K562 treated with DMSO at 1 percent for 24 hours (cell line): ENCODE measurements around the gene TCF15. TPM values are rescaled to one million over a fixed set of nuclear protein-coding genes. Genes with fewer than 3 reads are reported as not detected.

Experiments
- total RNA-seq: library from RNA; unstranded; fragments of 300-600 nt; gene quantifications from 2 replicates; pipeline ENCODE4 v1.2.3, GENCODE V29; 2022; ENCODE audit warnings: low read depth; ENCODE audit not compliant: insufficient read depth

Gene TCF15, protein sequence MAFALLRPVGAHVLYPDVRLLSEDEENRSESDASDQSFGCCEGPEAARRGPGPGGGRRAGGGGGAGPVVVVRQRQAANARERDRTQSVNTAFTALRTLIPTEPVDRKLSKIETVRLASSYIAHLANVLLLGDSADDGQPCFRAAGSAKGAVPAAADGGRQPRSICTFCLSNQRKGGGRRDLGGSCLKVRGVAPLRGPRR
- total RNA-seq, result 7.1 and 8.0 TPM in 2 replicates

DNA sequence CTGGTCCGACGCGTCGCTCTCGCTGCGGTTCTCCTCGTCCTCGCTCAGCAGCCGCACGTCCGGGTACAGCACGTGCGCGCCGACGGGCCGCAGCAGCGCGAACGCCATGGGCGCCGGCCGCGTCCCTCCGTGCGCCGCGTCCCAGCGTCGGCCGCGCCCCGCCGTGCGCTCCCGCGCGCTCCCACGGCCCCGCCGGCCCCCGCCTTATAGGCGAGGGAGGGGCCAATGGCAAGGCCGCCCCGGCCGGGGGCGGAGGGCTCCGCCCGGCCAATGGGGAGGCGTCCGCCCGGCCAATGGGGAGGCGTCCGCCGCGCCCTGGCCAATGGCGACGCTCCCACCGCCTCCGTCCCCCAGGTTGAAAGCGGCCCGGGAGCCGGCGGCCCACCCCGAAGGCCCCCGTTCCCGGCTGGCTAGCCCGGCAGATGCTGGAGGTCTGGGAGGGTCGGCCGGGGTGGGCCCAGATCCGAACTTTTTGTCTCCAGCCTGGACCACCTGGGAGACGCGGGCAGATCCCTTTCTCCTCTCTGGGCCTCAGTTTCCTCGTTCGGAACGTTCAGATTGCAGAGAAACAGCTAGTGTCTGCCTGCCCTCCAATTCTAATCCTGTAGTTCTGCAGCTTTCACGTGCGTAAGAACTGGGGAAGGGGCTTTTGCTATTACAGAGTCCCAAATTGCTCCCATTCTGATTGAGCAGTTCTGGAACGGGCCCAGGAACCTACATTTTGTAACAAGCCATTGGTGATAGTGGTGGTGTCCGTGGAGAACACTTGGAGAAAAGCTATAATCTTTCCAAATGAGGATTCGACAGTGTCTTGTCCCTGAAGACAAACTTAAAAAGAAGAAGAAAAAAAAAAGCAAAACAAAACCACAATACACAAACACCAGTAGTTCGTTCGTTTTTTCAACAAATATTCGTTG is at the start of gene TCF15:
Gene TCF15 (minus strand): TSS at position 180 of the 917 bp plus-strand sequence. CDS start 72 bp downstream, at position 108.

DNA sequence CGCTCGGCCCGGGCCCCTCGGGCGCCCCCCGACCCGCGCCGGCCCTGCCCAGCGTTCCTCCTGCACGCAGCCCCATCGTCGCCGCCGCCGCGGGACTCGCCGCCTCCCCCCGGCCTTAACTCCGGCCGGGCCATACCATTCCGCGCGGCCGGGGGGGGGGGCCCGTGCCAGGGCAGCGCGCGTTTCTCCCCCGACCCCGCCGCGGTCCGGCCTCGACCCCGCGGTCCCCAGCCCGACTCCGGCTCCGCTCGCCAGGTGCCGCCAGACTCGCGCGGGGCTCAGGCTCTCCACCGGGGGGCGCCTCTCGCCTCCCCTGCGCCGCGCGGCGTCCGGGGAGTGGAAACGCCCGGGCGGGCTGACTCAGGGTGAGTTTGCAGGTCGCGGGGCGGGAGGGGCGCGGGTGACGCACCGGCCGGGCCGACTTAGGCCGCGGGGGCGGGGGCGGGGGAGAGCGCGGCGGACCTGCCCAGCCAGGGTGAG is 43.0 kb upstream of the TCF15 start, which contains the start of gene SRXN1:
Gene SRXN1 (minus strand): TSS at position 91 of the 480 bp plus-strand sequence. CDS start 15 bp downstream, at position 76.

Other genes with a start within 250 kb of the TCF15 start
- 306 and 374 TPM in 2 replicates for gene TRIB3, start 229.5 kb downstream of the TCF15 start, total RNA-seq
- 133 and 157 TPM in 2 replicates for gene RBCK1, start 202.0 kb downstream of the TCF15 start, total RNA-seq
- 22.1 and 27.5 TPM in 2 replicates for gene TBC1D20, start 147.8 kb downstream of the TCF15 start, total RNA-seq
- 51.2 and 55.2 TPM in 2 replicates for gene CSNK2A1, start 66.5 kb downstream of the TCF15 start, total RNA-seq
- gene SRXN1, start 42.9 kb upstream of the TCF15 start, total RNA-seq, result 17.6 and 18.1 TPM in 2 replicates
- gene SCRT2, start 65.5 kb upstream of the TCF15 start, total RNA-seq, result not detected in 2 replicates
- gene SLC52A3, start 158.2 kb upstream of the TCF15 start, total RNA-seq, result 0.80 and 1.3 TPM in 2 replicates
- 29.6 and 30.8 TPM in 2 replicates for gene FAM110A, start 223.4 kb upstream of the TCF15 start, total RNA-seq